Neuronal stem cell (in vitro differentiated cells): ENCODE measurements around the gene HSPA4.

Experiments used
- DNase-seq: peaks from one replicate; pipeline ENCODE4 v3.0.0-alpha.2; 2013; ENCODE audit warnings: low spot score
- H2AFZ ChIP-seq: one replicate; pipeline ENCODE4 v1.6.1; 2013; ENCODE audit warnings: mild to moderate bottlenecking, low read length, inconsistent platforms
- H2AK5ac ChIP-seq: 2 replicates; pipeline ENCODE4 v1.6.1; 2013; ENCODE audit warnings: low read depth, mild to moderate bottlenecking, inconsistent platforms, low read length, moderate library complexity, mixed read lengths
- H2BK120ac ChIP-seq: 2 replicates; pipeline ENCODE4 v1.6.1; 2013; ENCODE audit warnings: low read depth, mild to moderate bottlenecking, inconsistent platforms, low read length, moderate library complexity, mixed read lengths
- H2BK12ac ChIP-seq: one replicate; pipeline ENCODE4 v1.6.1; 2013; ENCODE audit warnings: low read length, inconsistent platforms
- H2BK15ac ChIP-seq: 2 replicates; pipeline ENCODE4 v1.6.1; 2013; ENCODE audit warnings: mild to moderate bottlenecking, low read length, inconsistent platforms, mixed read lengths
- H2BK5ac ChIP-seq: one replicate; pipeline ENCODE4 v1.6.1; 2013; ENCODE audit warnings: inconsistent platforms, mild to moderate bottlenecking, low read length, moderate library complexity
- H3K14ac ChIP-seq: one replicate; pipeline ENCODE4 v1.6.1; 2013; ENCODE audit warnings: low read length, inconsistent platforms
- H3K18ac ChIP-seq: 2 replicates; pipeline ENCODE4 v1.6.1; 2013; ENCODE audit warnings: low read length, inconsistent platforms
- H3K23ac ChIP-seq: 2 replicates; pipeline ENCODE4 v1.6.1; 2013; ENCODE audit warnings: low read depth, mild to moderate bottlenecking, mixed read lengths, low read length, inconsistent platforms; ENCODE audit not compliant: poor library complexity
- H3K27ac ChIP-seq: replicated peaks from 3 replicates; pipeline ENCODE4 v1.5.1; 2013; ENCODE audit warnings: low read length, inconsistent platforms
- H3K27me3 ChIP-seq, 3 experiments: 2 replicates each; pipeline ENCODE4 v1.6.1; 2013; ENCODE audit warnings: low read length in 3 of 3, mild to moderate bottlenecking in 2 of 3, inconsistent platforms in 1 of 3, low read depth in 1 of 3, mixed read lengths in 1 of 3, moderate library complexity in 1 of 3; ENCODE audit not compliant: control insufficient read depth in 3 of 3, insufficient read depth in 3 of 3
- H3K36me3 ChIP-seq, 2 donors: replicated peaks in 1 of 2; 2 replicates each; pipeline ENCODE4 v1.6.1; 2013; ENCODE audit warnings: low read length in 2 of 2; ENCODE audit not compliant: control insufficient read depth in 2 of 2, insufficient read depth in 2 of 2
- H3K4ac ChIP-seq: 2 replicates; pipeline ENCODE4 v1.6.1; 2013; ENCODE audit warnings: inconsistent platforms, mild to moderate bottlenecking, low read length, moderate library complexity
- H3K4me1 ChIP-seq, 2 donors: 1 replicate in 1 of 2; 2 replicates in 1 of 2; pipeline ENCODE4 v1.6.1; 2013; ENCODE audit warnings: low read length in 2 of 2, low read depth in 1 of 2; ENCODE audit not compliant: control insufficient read depth in 2 of 2, insufficient read depth in 1 of 2
- H3K4me2 ChIP-seq: one replicate; pipeline ENCODE4 v1.6.1; 2013; ENCODE audit warnings: mild to moderate bottlenecking, low read length, inconsistent platforms; ENCODE audit not compliant: insufficient read depth, poor library complexity, severe bottlenecking
- H3K4me3 ChIP-seq, 2 donors: 2 replicates each; pipeline ENCODE4 v1.5.1; 2013; ENCODE audit warnings: low read length in 2 of 2, mild to moderate bottlenecking in 2 of 2, inconsistent platforms in 1 of 2, moderate library complexity in 1 of 2
- H3K79me1 ChIP-seq: one replicate; pipeline ENCODE4 v1.6.1; 2013; ENCODE audit warnings: low read depth, mild to moderate bottlenecking, inconsistent platforms, low read length, moderate library complexity
- H3K9ac ChIP-seq: one replicate; pipeline ENCODE4 v1.6.1; 2013; ENCODE audit warnings: mild to moderate bottlenecking, low read depth, low read length, inconsistent platforms; ENCODE audit not compliant: poor library complexity
- H3K9me3 ChIP-seq, 2 donors: replicated peaks in 1 of 2; 2 replicates each; pipeline versions ENCODE3 to v1.6.1; 2013; ENCODE audit warnings: low read length in 2 of 2, mild to moderate bottlenecking in 2 of 2, inconsistent platforms in 1 of 2, low read depth in 1 of 2, mixed read lengths in 1 of 2, moderate library complexity in 1 of 2; ENCODE audit not compliant: control insufficient read depth in 2 of 2, insufficient read depth in 1 of 2
- H4K8ac ChIP-seq: one replicate; pipeline ENCODE4 v1.6.1; 2013; ENCODE audit warnings: low read depth, mild to moderate bottlenecking, inconsistent platforms, low read length, moderate library complexity
- H4K91ac ChIP-seq: one replicate; pipeline ENCODE4 v1.6.1; 2013; ENCODE audit warnings: low read length, low read depth, mild to moderate bottlenecking, inconsistent platforms; ENCODE audit not compliant: poor library complexity
- WGBS, 2 donors: extraction: QIAGEN DNeasy Blood & Tissue Kit; methylation state at CpG; one replicate each; pipeline ENCODE4 v1.1.7; 2013; ENCODE audit warnings: missing lambda C conversion rate in 2 of 2, mixed read lengths in 1 of 2; ENCODE audit not compliant: insufficient read length in 2 of 2, insufficient replicate concordance in 1 of 2; ENCODE audit errors: extremely low coverage in 2 of 2; 5-methylcytosine and 5-hydroxymethylcytosine counted together

Gene HSPA4

GRCh38 chr5:133050521-133050920, 1.3 kb upstream of the HSPA4 start:
- H3K4ac ChIP-seq, result no peak overlapping the region
- peaks cover 0 to 8% of the 10 kb centered on the region in 2 donors for H3K4me1 ChIP-seq
- H3K27ac ChIP-seq, result peak overlapping the region; percentile 100
- peak overlapping the region; percentile 79 for H3K4me2 ChIP-seq
- H2AK5ac ChIP-seq, result no peak overlapping the region
- H4K91ac ChIP-seq, result no peak overlapping the region
- no peak overlapping the region for H3K9ac ChIP-seq
- H3K27me3 ChIP-seq, result no peaks in the 10 kb centered on the region
- H2AFZ ChIP-seq, result no peak overlapping the region
- DNase-seq, result no peak
- no peak overlapping the region for H2BK12ac ChIP-seq
- WGBS, 2 donors, result no CpG with 5 or more reads among the region's 4 CpGs
- peak overlapping the region in 1 of 2 donors; percentile 96 for H3K4me3 ChIP-seq
- H3K18ac ChIP-seq, result no peak overlapping the region
- H3K9me3 ChIP-seq, result no peaks in the 10 kb centered on the region
- H4K8ac ChIP-seq, result no peak overlapping the region
- H3K23ac ChIP-seq, result no peak overlapping the region
- peaks cover 5% of the 10 kb centered on the region for H3K79me1 ChIP-seq
- no peak overlapping the region for H2BK15ac ChIP-seq
- H2BK5ac ChIP-seq, result no peak overlapping the region
- peaks cover 0 to 14% of the 10 kb centered on the region in 2 donors for H3K36me3 ChIP-seq
- H3K14ac ChIP-seq, result no peak overlapping the region
- no peak overlapping the region for H2BK120ac ChIP-seq

- no peaks in the 10 kb centered on the region for H3K9me3 ChIP-seq
- peak overlapping the region; percentile 92 to 96 for H3K4me3 ChIP-seq
- no peak for DNase-seq
- H3K4me1 ChIP-seq, result peaks cover 0 to 8% of the 10 kb centered on the region in 2 donors
- peaks cover 10% of the 10 kb centered on the region for H3K79me1 ChIP-seq
- peak overlapping the region; percentile 17 for H3K4ac ChIP-seq
- peaks cover 0 to 14% of the 10 kb centered on the region in 2 donors for H3K36me3 ChIP-seq
- H3K23ac ChIP-seq, result peak overlapping the region; percentile 99
- peak overlapping the region; percentile 81 for H4K91ac ChIP-seq
- H4K8ac ChIP-seq, result peak overlapping the region; percentile 89
- peak overlapping the region; percentile 98 for H3K9ac ChIP-seq
- H2BK15ac ChIP-seq, result no peak overlapping the region
- peak overlapping the region; percentile 4 for H2BK120ac ChIP-seq
- no peak overlapping the region for H2BK12ac ChIP-seq
- peak overlapping the region; percentile 99 for H3K18ac ChIP-seq
- peak overlapping the region; percentile 83 for H2AFZ ChIP-seq
- H3K14ac ChIP-seq, result peak overlapping the region; percentile 63
- H2BK5ac ChIP-seq, result peak overlapping the region; percentile 97
- no peaks in the 10 kb centered on the region for H3K27me3 ChIP-seq
- peak overlapping the region; percentile 83 for H2AK5ac ChIP-seq
- peak overlapping the region; percentile 100 for H3K27ac ChIP-seq
- WGBS, 2 donors, result no CpG with 5 or more reads among the region's 15 CpGs
- H3K4me2 ChIP-seq, result peak overlapping the region; percentile 79
Measured at GRCh38 chr5:133051061-133051541, 712 bp upstream of the HSPA4 start.

- no CpG with 5 or more reads among the region's 59 CpGs for WGBS, 2 donors
Measured at GRCh38 chr5:133052317-133053175, 733 bp downstream of the HSPA4 start.

DNA sequence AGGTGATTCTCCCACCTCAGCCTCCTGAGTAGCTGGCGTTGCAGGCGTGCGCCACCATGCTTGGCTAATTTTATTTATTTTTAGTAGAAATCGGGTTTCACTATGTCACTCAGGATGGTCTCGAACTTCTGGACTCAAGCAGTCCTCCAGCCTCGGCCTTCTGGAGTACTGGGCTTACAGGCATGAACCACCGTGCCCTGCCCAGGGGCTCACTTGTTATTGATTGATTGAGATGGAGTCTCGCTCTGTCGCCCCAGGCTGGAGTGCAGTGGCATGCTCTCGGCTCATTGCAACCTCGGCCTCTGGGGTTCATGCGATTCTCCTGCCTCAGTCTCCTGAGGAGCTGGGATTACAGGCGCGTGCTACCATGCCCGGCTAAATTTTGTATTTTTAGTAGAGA, 1.6 kb downstream of the HSPA4 start:
- H3K36me3 ChIP-seq, result peaks cover 0 to 22% of the 10 kb centered on the region in 2 donors
- H2BK15ac ChIP-seq, result no peak overlapping the region
- H3K4ac ChIP-seq, result no peak overlapping the region
- H3K9me3 ChIP-seq, result no peaks in the 10 kb centered on the region
- peaks cover 11% of the 10 kb centered on the region for H3K79me1 ChIP-seq
- H2BK120ac ChIP-seq, result no peak overlapping the region
- no peak overlapping the region for H3K23ac ChIP-seq
- peaks cover 0 to 8% of the 10 kb centered on the region in 2 donors for H3K4me1 ChIP-seq
- no peak overlapping the region for H3K14ac ChIP-seq
- peak overlapping the region; percentile 26 for H3K4me2 ChIP-seq
- H3K9ac ChIP-seq, result no peak overlapping the region
- no peak overlapping the region for H2BK12ac ChIP-seq
- no peak overlapping the region for H3K18ac ChIP-seq
- H2AFZ ChIP-seq, result no peak overlapping the region
- no peaks in the 10 kb centered on the region for H3K27me3 ChIP-seq
- no peak overlapping the region for H3K27ac ChIP-seq
- H3K4me3 ChIP-seq, result peak overlapping the region in 1 of 2 donors; percentile 96
- H4K91ac ChIP-seq, result no peak overlapping the region
- WGBS, 2 donors, result no CpG with 5 or more reads among the region's 15 CpGs
- no peak overlapping the region for H2BK5ac ChIP-seq
- no peak for DNase-seq
- H4K8ac ChIP-seq, result no peak overlapping the region
- H2AK5ac ChIP-seq, result no peak overlapping the region

More at GRCh38 chr5:133052317-133053175, 733 bp downstream of the HSPA4 start:
- H2BK120ac ChIP-seq, result no peak overlapping the region
- H3K23ac ChIP-seq, result peak overlapping the region; percentile 99
- H2AFZ ChIP-seq, result peak overlapping the region; percentile 83
- peak overlapping the region; percentile 67 for H3K14ac ChIP-seq
- peak overlapping the region; percentile 90 for H3K4ac ChIP-seq
- peak overlapping the region; percentile 76 for H3K4me2 ChIP-seq
- no peak overlapping the region for H4K91ac ChIP-seq
- H3K36me3 ChIP-seq, result peaks cover 0 to 22% of the 10 kb centered on the region in 2 donors
- H3K9ac ChIP-seq, result peak overlapping the region; percentile 99
- peaks cover 10% of the 10 kb centered on the region for H3K79me1 ChIP-seq
- no peak overlapping the region for H2BK12ac ChIP-seq
- peak overlapping the region; percentile 100 for H3K27ac ChIP-seq
- peak overlapping the region; percentile 98 for H4K8ac ChIP-seq
- H3K4me1 ChIP-seq, result peaks cover 0 to 8% of the 10 kb centered on the region in 2 donors
- peak overlapping the region; percentile 65 for H2AK5ac ChIP-seq
- no peaks in the 10 kb centered on the region for H3K27me3 ChIP-seq
- no peak for DNase-seq
- H2BK15ac ChIP-seq, result no peak overlapping the region
- peak overlapping the region; percentile 92 to 96 for H3K4me3 ChIP-seq
- H3K9me3 ChIP-seq, result no peaks in the 10 kb centered on the region
- peak overlapping the region; percentile 99 for H2BK5ac ChIP-seq
- peak overlapping the region; percentile 53 for H3K18ac ChIP-seq
